A673 (cell line): ENCODE results near the gene PADI1.

ENCODE experiments used
- EZH2 ChIP-seq: fragments of 200-600 bp; sonication (generic); IDR thresholded peaks from 2 replicates; pipeline ENCODE4 v1.6.1; 2017; ENCODE audit warnings: borderline replicate concordance, low read depth, mild to moderate bottlenecking, mixed read lengths, antibody characterized with exemption, low read length; ENCODE audit not compliant: poor library complexity, severe bottlenecking
- TF ChIP-seq, protein P1 (sequence below): fragments of 300-800, 200-600 bp; sonication (generic); conservative IDR thresholded peaks from 2 replicates; pipeline ENCODE4 v1.5.1; 2017; ENCODE audit warnings: low read depth, mild to moderate bottlenecking, antibody characterized with exemption, low read length, moderate library complexity, mixed read lengths

DNA sequence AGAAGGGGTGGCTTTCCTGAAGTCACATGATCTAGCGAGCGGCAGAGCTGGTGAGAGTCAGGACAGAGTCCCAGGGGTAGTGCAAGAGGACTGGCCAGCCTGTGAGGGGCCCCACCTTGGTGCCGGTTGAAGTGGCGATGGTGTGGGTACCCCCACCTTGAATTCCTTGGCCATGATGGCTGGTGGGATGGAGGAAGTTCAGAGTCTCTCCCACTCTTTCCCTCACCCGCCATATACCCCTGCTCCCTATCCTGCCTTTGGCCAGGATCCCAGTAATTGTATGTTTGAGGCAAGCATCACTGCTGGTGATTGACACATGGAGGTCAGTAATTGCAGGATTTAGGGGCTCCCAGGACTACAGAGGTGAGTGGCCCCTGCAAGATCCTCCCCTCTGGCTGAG is 55.8 kb downstream of the PADI1 start:
- TF ChIP-seq, protein P1, sequence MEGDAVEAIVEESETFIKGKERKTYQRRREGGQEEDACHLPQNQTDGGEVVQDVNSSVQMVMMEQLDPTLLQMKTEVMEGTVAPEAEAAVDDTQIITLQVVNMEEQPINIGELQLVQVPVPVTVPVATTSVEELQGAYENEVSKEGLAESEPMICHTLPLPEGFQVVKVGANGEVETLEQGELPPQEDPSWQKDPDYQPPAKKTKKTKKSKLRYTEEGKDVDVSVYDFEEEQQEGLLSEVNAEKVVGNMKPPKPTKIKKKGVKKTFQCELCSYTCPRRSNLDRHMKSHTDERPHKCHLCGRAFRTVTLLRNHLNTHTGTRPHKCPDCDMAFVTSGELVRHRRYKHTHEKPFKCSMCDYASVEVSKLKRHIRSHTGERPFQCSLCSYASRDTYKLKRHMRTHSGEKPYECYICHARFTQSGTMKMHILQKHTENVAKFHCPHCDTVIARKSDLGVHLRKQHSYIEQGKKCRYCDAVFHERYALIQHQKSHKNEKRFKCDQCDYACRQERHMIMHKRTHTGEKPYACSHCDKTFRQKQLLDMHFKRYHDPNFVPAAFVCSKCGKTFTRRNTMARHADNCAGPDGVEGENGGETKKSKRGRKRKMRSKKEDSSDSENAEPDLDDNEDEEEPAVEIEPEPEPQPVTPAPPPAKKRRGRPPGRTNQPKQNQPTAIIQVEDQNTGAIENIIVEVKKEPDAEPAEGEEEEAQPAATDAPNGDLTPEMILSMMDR, result no peak
- TF ChIP-seq EZH2, result no peak
